Fibroblast of lung (primary cell): ENCODE measurements around the gene PRODH.
"Not testable (repeated sequence)": the region's sequence is repeated elsewhere in the genome, so short reads cannot be mapped to it uniquely, and the experiment has no call there.

ENCODE experiments used
- EZH2 ChIP-seq: IDR thresholded peaks from 2 replicates; pipeline ENCODE4 v1.5.1; 2012; ENCODE audit warnings: low read length, control low read depth, mild to moderate bottlenecking; ENCODE audit errors: missing control alignments
- TF ChIP-seq, protein P1 (sequence below), 2 donors: IDR thresholded peaks in 1 of 2; conservative IDR thresholded peaks in 1 of 2; 1 replicate in 1 of 2; 2 replicates in 1 of 2; pipeline ENCODE4 v1.5.1; 2011 to 2012; ENCODE audit warnings: low read length in 2 of 2, control low read depth in 1 of 2, inconsistent platforms in 1 of 2, low read depth in 1 of 2, mild to moderate bottlenecking in 1 of 2

DNA sequence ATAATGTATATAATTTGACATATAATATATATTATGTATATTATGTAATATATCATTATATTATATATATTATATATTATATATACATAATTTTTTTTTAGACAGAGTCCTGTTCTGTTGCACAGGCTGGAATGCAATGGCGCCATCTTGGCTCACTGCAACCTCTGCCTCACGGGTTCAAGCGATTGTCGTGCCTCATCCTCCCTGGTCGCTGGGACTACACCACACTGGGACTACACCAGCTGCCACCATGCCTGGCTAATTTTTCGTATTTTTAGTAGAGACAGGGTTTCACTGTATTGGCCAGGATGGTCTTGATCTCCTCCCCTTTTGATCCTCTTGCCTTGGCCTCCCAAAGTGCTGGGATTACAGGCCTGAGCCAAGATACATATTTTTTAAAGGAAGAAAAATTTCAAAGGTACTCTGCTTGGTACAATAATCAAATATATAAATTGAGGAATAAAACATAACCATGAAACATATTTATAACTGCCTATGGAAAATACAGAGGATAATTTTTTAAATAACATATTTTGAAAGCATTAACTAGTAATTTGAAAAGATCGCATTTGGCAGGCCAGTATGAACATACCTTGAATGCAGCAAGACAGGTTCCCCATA lies 39.9 kb downstream of the PRODH start:
- TF ChIP-seq, protein P1, sequence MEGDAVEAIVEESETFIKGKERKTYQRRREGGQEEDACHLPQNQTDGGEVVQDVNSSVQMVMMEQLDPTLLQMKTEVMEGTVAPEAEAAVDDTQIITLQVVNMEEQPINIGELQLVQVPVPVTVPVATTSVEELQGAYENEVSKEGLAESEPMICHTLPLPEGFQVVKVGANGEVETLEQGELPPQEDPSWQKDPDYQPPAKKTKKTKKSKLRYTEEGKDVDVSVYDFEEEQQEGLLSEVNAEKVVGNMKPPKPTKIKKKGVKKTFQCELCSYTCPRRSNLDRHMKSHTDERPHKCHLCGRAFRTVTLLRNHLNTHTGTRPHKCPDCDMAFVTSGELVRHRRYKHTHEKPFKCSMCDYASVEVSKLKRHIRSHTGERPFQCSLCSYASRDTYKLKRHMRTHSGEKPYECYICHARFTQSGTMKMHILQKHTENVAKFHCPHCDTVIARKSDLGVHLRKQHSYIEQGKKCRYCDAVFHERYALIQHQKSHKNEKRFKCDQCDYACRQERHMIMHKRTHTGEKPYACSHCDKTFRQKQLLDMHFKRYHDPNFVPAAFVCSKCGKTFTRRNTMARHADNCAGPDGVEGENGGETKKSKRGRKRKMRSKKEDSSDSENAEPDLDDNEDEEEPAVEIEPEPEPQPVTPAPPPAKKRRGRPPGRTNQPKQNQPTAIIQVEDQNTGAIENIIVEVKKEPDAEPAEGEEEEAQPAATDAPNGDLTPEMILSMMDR (conservative IDR thresholded peaks at IDR 0.05 in 1 of 2, IDR thresholded peaks at IDR 0.05 in 1 of 2; ENCODE audit: low read depth in 1 of 2, low read length in 2 of 2): not testable (repeated sequence)
- TF ChIP-seq EZH2: not testable (repeated sequence)
